HG03354 (cell line): ENCODE results near the gene RAP1A.
A peak's percentile ranks its signal among the peaks of the same experiment; 100 is the strongest.
"Not testable (repeated sequence)": the region's sequence is repeated elsewhere in the genome, so short reads cannot be mapped to it uniquely, and the experiment has no call there.

Source experiments
- ATAC-seq: cut with Tn5 transposase; IDR thresholded peaks from one replicate; pipeline ENCODE4 v1.9.1; 2021; ENCODE audit warnings: mild to moderate bottlenecking; ENCODE audit not compliant: unreplicated experiment, poor library complexity, severe bottlenecking

The RAP1A gene

DNA sequence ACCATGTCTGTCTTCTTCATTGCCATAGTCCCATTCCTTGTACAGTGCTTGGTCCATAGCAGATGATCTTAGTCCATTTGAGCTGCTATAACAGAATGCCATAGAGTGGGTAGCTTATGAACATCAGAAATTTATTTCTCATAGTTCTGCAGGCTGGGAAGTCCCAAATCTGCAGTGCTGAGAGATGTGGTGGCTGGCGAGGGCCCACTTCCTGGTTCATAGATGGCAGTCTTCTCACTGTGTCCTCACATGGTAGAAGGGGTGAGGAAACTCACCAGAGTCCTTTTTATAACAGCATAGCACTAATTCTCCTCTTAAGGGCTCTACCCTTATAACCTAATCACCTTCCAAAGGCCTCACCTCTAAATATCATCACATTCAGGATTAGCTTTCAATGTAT lies 23.1 kb upstream of the RAP1A start:
- no peak for ATAC-seq

DNA sequence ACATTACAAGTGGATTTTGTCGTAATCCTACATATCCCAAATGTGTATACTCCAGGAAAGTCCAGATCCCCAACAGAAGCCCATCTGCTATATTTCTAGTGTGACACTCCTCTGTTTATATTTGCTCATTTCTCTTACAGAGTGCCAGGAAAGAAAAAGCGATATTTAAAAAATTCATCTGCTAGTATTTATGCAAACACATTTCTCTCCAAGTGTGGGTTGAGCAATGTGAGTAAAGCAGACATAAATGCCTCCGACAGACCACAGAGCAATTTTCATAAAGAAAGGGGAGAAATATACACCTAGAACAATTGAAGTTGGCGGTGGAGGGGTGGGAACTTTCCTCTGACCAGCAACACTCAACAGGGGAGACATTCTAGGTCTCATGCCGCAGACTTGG lies 22.2 kb upstream of the RAP1A start:
- no peak for ATAC-seq

DNA sequence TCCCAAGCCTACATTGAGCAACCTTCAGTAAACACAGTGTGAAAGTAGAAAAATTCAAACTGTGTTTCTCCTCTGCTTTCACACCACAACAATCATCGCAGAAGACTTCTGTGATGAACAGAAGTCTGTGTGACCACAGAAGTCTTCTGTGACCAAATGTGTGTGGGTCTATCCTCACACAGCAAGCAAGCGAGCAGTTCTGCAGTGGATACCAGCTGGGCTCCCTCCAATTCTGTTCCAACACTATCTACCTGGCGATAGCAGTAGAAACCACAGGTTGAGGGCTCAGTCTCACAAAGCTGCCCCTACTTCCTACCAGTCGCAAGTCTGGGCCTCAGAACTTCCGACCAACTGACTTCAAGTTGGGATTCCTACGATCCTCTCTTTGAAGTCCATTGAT lies 21.0 kb upstream of the RAP1A start:
- ATAC-seq: no peak

DNA sequence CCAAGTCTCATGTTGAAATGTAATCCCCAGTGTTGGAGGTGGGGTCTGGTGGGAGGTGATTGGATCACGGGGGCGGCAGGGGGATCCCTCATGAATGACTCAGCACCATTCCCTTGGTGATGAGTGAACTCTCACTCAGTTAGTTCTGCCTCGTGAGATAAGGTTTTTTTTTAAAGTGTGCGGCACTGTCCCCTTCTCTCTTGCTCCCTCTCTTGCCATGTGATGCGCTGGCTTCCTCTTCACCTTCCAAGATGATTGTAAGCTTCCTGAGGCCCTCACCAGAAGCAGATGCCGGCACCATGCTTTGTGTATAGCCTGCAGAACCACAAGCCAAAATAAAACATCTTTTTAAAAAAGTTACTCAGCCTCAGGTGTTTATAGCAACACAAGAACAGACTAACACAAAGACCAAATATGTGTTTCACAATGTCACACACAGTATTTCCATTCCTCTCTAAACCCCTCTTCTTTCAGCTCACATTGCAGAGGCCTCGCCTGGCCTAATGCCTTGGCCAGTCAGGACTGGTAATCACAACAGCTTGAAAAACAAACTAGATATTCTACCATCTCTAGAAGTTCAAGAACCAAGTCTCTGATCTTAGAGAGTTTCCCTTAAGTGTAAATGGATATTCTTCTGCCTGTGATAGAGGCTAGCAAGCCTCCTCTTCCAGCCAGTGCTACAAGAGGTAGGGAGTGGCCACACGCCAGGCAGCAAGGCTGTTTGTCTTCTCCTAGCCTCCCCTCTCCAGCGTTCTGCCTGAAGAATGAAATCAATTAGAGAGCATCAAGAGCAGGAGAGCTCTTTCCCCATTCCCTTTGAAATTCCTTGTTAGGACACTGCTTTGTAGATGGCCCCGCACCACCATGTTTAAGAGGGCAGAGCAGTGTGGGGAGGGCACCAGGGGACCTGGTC lies 19.6 kb upstream of the RAP1A start:
- peak; percentile 5 for ATAC-seq

DNA sequence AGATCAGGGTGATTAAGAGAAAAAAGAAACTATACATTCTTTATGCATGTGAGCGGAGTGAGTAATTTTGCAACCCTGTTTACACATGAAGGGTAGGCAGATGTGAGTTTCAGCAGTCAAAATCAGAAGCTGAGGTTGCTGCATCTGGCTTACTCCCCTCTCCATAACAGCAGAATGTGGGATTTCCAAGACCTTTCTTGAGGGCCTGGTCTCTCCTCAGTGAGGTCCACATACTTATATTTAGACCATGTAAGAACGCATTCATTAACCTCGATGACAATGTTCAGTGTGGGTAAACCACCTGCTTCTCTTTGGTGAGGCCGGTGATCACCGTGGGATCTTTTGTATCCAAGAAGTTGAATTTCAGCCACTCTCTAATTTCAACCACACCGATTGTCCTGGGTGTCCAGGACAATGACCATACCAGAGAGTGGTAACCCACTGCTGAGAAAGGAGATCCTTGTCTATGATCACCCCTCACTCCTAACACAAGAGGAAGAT lies 18.7 kb upstream of the RAP1A start:
- ATAC-seq: peak; percentile 71

DNA sequence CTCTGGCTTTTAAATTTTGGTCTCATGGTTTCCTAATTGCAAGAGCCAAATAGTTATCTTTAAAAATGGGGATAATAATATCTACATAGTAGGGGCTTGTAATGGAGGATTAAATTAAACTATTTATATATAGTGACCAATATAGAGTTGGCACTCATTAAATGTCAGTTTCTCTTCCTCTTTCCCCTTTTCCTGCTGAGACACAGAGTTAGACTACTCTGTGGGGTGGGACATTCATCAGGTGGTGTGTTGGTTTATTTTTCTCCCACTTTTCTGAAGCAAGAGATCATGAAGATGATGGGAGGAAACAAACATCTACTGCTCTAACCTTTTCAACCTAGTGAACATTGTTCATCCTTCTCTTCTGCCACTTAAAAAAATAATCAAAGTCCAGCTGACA lies 17.3 kb upstream of the RAP1A start:
- no peak for ATAC-seq

DNA sequence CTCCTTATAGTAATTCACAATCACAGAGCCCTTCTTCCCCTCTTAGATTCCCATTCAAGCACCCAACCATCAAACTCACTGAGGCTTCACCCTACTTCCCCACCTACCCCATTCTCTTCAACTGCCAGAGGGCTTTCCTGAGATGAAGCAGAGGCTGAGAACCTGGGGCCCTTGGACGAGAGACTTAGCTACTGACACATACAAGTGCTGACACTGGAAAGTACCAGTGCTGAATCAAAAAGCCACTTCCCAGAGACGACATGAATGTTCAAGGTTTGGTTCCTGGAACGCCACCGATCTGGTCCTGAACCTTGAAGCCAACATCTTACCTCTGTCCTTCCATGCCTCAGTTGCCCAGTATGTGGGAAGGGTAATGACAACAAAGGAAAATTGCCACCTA lies 16.6 kb upstream of the RAP1A start:
- ATAC-seq: no peak

DNA sequence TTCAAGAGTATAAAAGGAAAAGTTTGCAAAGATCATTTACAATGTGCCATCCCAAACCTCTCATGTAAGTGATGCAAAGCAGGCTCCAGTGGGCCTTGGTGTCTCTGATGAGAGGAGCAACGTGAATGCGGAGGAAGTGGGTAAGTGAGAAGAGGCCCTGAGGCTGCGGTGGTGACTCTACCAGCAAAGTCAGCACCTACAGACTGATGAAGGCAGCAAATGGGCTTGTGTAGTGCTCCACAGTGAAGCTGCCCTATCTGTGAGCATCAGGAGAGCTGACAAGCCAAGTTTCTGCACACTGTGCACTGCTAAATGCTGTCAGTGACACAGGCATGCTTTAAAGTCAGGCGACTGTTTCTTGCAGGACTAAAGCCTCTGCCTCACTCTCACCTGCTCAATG lies 15.6 kb upstream of the RAP1A start:
- ATAC-seq: peak; percentile 31

DNA sequence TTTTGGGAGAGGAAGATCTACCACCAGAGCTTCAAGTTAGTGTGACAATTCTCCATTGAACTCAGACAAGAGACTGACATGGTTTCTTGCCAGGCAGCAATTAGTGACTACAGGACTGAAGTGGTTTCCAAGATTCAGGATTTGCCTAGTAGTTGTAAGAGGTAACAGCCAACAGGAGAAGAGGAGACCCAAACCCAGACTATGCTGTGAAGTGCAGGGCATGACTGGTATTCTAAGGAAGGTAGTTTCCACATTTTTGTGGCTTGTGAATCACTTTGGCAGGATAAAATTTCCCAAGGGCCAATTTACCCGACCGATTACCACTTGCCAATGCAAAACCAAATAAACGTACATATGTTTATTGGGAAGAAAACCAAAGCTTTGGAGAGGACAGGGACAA lies 14.7 kb upstream of the RAP1A start:
- ATAC-seq: no peak

DNA sequence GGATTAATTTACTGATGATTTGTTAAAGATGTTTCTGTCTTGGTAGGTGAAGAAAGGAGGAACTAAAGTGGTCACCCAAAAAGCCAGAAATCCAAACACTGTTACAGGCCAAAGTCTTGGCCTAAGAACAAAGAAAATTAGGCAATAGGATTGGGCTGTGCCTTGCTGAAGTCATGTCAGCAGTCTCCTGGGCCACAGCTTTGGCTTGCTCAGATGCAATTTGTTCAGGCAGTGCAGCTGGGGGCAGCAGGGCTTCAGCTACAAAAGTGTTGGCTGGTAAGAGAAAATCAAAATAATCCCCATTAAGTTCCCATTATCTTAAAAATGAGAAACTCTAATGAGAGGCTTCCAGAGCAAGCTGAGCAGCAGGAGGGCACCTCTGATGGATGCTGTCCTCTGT lies 14.0 kb upstream of the RAP1A start:
- no peak for ATAC-seq

DNA sequence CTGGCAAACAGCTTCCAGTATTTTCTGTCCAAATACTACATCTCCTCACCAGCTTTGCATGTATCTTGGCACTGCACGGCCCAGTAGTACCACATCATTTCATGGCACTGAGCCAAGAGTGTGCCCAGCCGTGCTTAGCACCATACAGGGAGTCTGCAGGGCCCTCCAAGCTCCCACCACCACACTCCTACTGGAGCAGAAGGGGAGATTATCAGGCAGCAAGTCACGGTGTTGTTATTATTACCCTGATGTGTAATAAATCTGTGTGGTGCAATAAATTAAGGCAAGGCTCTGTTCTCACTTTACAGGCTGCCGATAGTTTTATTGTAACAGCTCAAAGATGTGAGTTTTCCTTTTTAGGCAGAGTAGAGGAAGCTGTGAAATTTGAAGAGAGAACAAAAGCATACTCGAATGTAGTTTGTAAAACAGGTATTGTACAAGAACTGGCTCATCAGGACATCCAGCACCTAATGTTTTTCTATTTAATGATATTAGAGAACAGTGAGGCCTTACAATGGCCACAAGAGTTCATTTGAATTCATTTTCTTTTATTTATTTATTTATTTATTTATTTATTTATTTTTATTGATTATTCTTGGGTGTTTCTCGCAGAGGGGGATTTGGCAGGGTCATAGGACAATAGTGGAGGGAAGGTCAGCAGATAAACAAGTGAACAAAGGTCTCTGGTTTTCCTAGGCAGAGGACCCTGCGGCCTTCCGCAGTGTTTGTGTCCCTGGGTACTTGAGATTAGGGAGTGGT lies 13.0 kb upstream of the RAP1A start:
- ATAC-seq: not testable (repeated sequence)

DNA sequence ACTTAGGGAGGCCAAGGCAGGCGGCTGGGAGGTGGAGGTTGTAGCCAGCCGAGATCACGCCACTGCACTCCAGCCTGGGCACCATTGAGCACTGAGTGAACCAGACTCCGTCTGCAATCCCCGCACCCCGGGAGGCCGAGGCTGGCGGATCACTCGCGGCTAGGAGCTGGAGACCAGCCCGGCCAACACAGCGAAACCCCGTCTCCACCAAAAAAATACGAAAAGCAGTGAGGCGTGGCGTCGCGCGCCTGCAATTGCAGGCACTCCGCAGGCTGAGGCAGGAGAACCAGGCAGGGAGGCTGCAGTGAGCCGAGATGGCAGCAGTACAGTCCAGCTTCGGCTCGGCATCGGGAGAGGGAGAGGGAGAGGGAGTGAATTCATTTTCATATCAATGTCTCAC lies 11.1 kb upstream of the RAP1A start:
- ATAC-seq: not testable (repeated sequence)

DNA sequence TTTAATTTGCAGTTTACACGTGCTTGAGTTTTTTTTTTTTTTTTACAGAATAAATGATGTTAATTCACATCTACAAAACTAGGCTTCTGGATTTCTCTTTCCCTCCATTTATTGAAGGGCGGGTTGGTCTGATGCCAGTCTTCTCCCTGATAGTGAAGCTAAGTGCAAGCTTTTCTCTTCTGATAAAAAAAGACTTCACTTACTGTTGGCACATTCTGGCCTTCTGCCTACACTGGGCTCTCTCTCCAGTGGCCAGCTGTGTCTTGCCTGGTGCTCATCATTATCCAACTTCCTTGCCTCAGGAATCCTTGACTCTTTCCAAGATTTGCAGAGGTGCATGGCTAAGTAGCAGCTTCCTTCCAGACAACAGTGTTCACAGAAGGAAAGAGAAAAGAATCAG lies 7.6 kb upstream of the RAP1A start:
- ATAC-seq: no peak

DNA sequence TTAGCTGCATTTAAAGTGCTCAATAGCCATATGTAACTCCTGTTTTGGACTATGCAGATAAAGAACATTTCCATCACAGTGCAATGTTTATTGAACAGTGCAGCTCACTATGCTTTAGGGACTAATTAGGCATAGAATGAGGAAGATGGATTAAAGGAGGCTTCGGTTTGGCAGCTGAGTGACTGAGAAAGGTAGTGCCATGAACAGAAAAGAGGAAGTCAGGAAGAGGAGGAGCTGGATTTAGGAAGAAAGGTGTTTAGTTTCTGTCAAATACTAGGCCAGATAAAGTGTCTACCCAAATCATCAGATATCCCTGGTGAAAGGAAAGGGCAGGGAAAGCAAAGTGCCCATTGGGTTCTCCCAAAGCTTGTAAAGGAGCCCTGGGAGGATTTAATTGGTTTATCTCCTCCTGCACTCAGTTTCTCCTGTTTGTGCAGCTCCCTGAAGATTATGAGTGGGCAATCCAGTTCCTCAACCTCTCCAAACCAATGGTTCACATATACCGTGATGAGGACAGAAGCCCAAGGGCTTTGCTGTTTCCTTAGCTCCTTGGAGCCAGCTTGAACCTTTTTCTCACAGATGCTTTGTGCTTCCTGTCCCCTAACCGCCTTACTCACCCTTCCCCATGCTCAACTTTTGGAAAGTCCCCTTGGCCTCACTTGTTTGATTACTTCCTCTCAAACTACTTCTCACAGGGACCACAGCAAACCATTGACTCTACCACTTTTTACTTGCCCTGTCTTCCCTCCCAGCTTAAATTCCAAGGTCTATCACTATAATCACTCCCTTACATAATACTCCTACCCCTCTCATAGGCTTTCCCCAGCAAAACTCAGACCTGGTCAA lies 3.5 kb upstream of the RAP1A start:
- peak; percentile 55 for ATAC-seq

DNA sequence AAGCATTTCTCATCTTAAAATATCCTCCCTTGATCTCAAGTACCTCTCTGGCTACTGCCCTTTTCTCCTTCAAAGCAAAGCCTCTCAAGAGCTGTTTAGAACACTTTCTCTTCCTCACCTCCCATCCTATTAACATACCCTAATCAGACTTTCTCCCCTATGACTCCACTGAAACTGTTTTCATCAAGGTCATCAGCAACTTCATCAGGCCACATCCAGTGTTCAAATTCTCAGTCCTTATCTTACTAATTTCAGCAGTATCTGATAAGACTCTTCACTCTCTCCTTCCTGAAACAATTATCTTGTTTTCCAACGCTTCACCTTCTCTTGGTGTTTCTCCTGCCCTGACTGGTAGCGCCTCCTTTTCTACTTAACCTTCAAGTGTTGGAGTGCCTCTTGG lies 1.5 kb upstream of the RAP1A start:
- ATAC-seq: no peak

DNA sequence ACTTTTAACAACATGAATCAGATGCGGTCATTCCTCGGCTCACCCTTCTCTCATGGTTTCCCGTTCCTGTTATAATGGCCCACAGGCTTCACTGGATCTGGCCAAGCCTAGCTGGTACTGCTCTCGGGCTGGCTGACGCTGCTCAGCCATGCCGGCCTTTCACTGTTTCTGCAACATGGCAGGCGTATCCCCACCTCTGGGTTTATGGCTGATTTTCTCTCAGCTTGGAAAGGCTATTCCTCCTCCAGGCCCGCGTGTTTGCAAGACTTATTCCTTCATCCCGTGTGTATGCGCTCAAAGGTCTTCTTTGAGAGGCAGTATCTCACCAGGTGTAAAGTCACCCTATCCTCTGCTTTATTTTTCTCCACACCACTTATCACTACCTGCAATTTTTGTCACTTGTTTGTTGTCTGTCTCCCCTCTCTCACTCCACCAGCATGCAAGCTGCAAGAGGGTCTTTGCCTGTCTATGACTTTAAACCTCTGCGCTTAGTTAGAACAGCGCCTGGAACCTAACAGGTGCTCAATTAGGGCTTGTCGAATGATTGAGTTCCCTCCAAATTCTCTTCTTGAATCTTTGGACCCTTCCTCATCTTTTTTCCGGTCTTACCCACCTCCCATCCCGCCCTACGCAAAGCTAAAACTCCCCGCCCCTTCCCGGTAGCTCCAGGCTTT lies 491 bp upstream of the RAP1A start:
- peak; percentile 5 for ATAC-seq

DNA sequence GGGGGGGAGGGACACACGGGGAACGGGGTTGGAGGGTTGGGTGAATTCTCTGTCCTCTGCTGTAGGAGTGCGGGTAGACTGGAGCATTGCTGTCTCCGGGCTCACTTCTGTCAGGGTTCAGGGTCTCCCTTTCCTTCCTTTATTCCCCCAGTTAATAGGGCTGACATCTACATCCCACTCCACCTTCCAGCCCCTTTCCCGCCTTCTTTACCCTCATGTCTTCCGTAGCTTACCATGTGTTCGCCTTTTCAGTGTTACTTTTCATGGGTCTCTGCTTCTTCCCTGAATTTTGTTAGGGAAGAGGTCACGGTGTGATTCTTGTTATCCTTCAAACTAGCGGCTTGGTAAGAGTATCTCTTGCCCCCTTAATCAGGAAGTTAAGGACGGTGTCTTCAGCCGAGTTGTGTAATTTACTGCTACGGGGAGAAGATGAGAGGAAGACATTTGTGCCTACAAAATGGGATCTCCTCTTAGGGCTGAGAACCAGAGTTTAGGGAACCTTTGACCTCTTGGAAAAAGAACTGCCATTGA lies 917 bp downstream of the RAP1A start:
- ATAC-seq: no peak

DNA sequence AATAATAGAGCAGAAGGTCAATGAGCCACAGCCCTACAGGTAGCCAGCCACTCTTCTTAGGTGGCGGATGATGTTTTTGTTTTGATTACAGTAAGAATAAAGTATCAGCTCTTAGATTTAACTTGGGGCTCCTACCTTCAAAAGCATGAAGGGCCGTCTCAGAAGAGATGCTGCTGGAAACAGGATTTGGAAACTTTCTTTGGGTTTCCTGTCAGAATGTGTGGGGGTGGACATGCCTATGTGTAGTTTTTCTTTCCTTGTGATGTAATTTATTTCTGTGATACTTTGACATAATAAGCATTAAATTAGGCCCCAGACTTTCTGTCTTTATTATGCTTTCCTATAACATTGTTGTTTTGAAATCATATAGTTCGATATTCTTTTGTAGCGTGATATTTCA lies 1.5 kb downstream of the RAP1A start:
- ATAC-seq: no peak

DNA sequence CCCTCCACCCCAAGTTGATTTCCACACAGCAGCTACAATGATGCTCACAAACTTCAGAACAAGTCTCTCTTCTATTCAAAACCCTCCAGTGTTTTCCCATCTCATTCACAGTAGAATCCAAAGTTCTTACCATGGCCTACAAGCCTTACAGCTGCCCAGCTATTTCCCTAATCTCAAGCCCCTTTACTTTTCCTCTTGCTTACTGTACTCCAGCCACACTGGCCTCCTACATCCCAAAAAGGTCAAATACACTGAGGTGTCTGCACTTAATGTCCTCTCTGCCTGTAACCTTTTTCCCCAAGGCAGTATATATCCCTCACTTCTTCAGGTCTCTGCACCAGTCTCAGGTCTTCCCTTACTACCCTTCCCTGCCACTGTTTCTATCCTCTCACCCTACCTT lies 2.6 kb downstream of the RAP1A start:
- no peak for ATAC-seq
